ENCODE data around the gene RFLNA.

GRCh38 chr12:124294780-124295341 lies at the start of gene RFLNA:
- TF ChIP-seq POLR2AphosphoS5 (IDR thresholded peaks at IDR 0.05): no peak
- no peak for TF ChIP-seq CTCF (IDR thresholded peaks at IDR 0.05)

Data from sigmoid colon (tissue), 4 donors.